Measurements from ENCODE around the gene MYO16.
"Not testable (repeated sequence)": the region's sequence is repeated elsewhere in the genome, so short reads cannot be mapped to it uniquely, and the experiment has no call there.

The MYO16 gene

GRCh38 chr13:109211616-109212015 is 582.2 kb downstream of the MYO16 start:
- DNase-seq: no peak

DNA sequence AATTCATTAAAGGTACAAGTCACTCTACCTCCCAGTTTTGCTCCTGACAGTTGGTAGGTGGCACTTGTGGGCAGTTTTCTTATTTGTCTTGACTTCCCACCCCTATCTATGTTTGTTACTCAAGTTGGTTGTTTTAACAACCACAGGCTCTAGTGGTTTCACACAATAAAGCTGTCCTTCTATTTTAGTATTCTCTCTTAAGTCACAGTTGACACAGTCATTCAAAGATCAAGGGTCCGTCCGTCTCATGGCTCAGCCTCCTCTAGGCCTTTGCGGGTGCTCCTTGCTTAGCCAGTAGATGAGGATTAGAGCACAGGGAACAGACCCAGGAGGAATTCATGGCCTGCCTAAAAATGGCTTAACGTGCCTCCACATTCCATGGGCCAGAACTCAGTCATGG is 583.2 kb downstream of the MYO16 start:
- no peak for DNase-seq

DNA sequence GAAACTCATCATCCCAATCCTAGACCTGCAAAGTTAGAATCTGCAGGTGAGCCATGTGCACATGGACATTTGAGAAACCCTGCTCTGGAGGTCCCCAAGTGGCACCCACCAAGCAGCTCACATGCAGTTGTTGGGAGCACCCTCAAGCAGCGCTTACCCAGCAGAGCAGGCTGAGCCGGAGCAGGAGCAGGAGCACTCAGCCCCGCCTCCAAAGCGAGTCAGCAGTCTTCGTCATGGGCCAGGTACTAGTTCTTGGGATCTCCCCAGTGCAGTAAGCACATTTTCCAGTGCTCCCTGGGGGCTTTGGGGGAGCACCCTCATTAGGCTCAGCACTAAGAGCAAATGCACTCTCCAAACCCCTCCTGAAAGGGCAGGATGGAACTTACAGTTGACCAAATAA is 584.3 kb downstream of the MYO16 start:
- no peak for DNase-seq

GRCh38 chr13:109214393-109214792 is 585.0 kb downstream of the MYO16 start:
- no peak for DNase-seq

DNA sequence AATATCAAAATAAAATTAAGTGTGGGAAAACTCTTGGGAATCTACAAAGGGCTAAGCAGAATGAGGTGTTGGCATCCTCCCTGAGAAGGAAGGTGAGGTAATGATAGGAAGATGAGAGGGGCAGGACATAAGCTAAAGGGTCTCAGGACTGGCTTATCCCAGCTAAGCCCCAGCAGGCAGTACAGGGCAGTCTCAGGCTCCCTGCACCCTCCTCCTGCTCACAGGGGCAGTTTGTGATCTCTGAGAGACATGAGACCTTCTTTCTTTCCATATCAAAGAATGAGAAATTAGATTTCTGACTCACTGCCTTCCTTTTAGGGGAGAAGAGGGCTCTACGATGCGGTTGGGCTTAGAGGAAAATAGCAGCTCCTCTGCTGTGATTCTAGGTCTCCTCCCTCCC is 586.0 kb downstream of the MYO16 start:
- no peak for DNase-seq

- DNase-seq: not testable (repeated sequence)
Measured at GRCh38 chr13:109217510-109217909, 588.1 kb downstream of the MYO16 start.

GRCh38 chr13:109220631-109221030 is 591.2 kb downstream of the MYO16 start:
- DNase-seq: no peak

- DNase-seq: no peak
Measured at GRCh38 chr13:109224033-109224432, 594.6 kb downstream of the MYO16 start.

DNA sequence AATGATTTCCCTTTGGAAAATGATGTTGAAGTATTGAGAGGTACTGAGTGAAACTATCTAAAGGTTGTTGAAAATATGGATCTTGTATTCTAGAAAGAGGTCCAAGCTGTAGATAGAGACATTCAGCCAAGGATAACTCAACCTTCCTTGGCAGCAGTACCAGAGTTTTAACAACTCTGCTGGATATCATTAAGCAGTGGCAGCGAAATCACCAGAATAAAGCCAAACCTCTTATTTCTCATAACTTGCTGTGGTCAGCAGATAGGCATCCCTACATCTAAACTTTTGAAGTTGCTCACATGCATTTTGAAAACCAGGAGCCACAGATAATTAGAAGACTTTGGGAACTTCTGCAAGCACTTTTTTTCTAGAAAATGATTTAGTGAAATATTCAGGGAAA is 597.2 kb downstream of the MYO16 start:
- no peak for DNase-seq

DNA sequence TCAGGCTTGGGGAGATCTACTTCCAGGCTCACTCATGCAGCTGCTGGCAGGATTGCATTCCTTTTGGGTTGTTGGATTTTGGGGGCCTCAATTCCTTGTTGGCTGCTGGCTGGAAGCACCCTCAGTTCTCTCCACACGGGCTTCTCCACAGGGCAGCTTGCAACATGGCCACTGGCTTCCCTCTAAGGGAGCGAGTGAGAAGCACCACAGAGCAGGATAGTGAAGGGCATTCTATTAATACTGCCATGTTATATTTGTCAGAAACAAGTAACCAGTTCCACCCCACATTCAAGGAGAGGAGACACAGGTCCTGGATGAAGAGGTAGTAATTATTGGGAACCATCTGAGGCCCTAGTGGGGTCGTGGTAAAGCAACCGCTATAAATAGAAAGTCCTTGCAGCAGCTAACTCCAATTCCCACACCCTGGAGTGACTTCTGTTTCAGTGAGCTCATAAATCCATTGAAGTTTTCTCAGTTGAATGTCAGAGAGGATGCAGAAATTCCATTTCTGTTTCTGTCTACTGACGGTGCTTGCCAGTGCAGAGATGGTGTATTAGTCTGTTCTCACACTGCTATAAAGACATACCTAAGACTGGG is 598.0 kb downstream of the MYO16 start:
- no peak for DNase-seq

DNA sequence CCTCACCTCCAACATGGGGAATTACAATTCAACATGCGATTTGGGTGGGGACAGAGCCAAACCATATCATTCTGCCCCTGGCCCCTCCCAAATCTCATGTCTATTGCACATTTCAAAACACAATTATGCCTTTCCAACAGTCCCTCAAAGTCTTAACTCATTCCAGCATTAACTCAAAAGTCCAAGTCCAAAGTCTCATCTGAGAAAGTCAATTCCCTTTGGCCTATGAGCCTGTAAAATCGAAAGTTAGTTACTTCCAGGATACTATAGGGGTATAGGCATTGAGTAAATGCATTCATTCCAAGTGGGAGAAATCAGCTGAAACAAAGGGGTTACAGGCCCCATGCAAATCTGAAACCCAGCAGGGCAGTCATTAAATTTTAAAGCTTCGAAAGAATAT is 598.8 kb downstream of the MYO16 start:
- DNase-seq: no peak

- DNase-seq: no peak
Measured at GRCh38 chr13:109231888-109232287, 602.5 kb downstream of the MYO16 start.

DNA sequence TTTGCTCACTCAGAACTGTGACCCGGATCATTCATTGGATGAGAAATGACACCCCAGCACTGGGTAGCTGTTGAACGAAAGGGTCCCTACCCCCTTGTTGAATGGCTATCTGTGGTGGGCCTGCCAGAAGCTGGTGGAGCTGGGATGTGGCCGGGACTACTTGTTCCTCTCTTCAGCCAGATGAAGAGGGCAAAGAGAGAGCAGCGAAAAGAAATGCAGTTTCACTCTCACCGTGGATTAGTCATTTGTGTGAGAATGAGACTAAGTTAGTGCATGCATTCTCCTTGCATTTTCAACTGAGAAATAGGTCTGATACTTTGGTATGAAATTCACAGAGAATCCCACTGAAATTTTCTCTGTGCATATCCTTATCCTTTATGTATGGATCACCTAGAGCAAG is 603.9 kb downstream of the MYO16 start:
- no peak for DNase-seq

GRCh38 chr13:109235901-109236300 is 606.5 kb downstream of the MYO16 start:
- no peak for DNase-seq

DNA sequence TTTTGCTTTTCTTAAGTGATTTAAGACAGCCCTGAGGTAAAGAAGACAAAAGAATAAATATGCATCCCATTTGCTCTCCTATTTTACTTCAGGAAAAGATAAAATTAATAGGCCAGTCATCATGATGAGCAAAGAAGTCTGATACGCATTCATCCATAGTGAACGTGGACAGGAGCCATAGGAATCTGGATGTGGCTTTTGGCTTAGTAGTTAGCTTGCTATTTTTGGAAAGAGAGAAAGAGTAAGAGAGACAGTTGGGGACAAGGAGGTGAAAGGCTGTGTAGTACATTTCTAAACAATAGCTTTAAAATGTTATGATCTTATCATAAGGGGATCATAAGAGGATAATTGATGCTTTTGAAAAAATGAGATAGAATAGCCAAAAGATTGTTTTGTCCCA is 611.7 kb downstream of the MYO16 start:
- DNase-seq: no peak

DNA sequence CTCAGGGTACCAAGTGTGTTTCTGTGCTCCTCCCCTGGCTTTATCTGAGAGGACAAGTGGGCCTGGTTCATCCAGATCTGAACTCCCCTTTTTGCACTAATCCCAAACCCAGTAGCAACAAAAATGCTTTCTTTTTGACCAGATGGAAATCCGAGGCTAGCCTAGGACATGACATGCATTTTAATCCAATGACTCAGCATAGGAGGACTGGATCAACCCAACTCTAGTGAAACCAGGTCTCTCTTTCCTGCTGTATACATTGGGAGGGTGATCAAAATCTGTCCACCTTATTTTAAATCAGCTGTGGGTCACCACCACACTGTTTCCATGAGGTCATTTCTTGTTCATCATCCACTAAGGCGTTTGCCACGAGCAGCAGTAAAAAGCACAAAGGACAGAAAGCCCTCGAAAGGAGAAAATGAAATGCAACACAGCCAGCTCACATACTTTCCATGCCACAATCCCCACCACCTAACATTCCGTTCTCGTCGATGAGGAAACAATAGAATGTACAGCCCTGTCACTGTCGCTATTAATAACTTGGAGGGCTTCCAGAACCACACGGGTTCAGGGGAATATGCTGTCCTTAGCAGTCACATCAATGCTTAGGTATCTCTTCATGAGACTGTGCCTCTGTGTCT is 614.0 kb downstream of the MYO16 start:
- peak; percentile 93 for DNase-seq

DNA sequence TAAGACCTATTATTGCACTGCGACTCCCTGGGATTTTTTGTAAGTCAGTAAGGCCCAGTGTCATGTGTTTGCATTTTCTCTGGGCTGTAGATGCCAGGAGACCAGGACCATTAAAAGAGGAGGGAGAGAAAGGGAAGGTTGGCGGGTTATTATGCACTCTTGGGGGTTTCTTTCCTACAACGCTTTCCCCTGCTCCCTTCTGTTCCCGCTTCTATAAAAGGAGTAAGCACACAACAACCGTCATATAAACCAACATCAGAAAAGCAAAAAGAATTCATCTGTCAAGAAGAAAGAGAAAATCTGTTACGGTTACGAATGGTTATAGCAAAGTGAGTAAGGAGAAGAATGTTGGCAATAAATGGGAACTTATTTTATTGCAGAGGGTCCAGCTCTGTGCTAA is 615.2 kb downstream of the MYO16 start:
- no peak for DNase-seq

GRCh38 chr13:109246001-109246400 is 616.6 kb downstream of the MYO16 start:
- DNase-seq: no peak

DNA sequence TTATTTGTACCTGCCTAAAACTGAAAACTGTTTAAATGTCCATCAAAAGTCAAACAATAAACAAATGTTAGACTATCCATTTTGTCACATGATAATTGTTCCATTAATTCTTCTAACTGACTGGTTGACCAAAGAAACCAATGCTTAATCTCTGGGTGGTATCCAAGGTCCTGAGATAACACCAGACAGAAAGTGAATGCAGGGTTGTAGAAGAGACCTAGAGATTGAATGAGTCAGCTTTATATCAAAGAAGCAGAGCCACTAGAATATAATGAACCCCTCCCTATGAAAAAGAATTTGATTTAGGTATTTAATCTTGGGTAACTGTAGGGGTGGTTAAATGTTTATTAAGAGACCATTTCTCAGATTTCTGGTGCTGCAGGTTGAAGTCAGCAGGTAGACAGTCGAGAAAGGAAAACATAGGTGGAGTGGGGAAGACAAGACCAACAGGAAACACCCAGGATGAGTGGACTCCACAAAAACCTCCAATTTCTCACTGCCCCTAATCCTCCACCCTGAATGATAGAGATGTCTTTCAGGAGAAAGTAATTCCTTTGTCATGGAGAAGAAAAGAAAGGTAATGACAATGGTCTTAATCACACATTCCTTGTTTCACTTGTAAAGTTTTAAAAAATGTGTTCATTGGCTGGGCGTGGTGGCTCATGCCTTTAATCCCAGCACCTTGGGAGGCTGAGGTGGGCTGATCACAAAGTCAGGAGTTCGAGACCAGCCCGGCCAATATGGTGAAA is 620.5 kb downstream of the MYO16 start:
- no peak for DNase-seq

DNA sequence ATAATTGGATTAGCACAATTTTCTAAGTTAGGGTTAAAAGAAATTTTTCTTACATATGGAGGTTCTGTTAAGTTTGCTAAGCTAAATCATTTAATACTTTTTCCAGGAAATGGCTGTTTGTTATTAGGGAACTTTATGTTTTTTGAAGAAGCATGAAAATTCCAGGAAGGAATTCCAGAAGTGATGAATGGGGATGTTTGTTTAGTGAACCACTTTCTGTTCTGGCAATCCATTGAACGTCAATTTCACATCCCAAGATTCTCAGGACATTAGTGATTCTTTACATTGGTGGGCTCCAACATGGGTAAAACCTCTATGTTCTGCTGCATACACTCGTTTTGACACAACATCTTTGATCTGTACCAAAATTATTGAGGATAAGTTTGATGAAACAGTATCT is 622.5 kb downstream of the MYO16 start:
- peak; percentile 26 for DNase-seq

DNA sequence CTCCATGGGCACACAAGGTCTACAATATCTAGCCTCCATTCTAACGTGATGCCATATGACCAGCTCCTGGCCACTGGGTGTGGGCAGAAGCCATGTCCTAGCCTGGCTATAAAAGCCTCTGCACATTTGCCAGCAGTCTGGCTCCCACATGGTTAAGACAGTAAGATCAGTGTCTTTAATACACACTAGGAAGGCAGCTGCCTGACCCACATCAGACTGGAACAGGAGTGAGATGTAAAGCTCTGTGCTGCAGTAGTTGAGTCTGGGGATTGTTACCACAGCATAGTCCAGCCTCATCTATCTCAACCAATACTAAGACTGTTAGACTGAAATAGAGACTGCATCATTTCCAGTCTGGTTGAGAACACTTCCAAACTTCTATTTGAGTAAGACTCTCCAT is 623.9 kb downstream of the MYO16 start:
- DNase-seq: no peak

GRCh38 chr13:109254274-109254673 is 624.9 kb downstream of the MYO16 start:
- no peak for DNase-seq

DNA sequence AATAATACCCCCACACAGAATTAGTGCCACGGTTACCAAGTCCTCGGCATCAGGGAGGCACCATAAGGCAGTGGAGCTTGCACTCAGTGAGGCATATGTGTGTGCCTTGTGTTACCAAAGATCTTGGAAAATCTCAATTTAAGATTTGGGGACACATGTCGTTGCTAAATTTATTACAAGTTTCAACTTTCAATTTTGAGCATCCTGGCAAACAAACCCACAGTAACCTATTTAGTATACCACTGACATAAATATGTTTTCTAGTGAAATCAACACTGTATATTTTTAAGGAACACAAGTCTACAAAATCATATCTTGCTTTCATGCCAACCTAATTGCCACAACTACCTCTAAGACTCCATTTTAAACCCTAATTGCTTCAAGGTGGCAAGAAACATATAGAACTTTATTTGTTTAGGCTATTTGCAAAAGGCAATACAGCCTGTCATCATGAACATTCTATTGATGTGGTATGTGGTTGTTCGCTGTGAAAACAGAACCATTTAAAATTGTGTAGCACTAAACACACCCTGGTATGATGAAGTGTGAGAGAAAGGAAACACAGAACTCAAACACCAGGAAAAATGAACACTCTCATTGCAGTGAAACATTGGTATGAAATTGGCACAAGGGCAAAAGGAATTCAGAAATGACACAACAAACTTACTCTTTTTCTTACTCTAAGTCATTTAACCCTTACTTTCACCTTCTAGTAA is 625.9 kb downstream of the MYO16 start:
- DNase-seq: no peak
